NOMO-1 treated with DMSO at 0.1 percent for 48 hours (cell line): ENCODE measurements around the gene FAM219A.

Experiments used
- DNase-seq: peaks from one replicate; lab custom pipeline; 2025; ENCODE audit not compliant: unreplicated experiment; lab: John Stamatoyannopoulos, UW

Gene FAM219A

DNA sequence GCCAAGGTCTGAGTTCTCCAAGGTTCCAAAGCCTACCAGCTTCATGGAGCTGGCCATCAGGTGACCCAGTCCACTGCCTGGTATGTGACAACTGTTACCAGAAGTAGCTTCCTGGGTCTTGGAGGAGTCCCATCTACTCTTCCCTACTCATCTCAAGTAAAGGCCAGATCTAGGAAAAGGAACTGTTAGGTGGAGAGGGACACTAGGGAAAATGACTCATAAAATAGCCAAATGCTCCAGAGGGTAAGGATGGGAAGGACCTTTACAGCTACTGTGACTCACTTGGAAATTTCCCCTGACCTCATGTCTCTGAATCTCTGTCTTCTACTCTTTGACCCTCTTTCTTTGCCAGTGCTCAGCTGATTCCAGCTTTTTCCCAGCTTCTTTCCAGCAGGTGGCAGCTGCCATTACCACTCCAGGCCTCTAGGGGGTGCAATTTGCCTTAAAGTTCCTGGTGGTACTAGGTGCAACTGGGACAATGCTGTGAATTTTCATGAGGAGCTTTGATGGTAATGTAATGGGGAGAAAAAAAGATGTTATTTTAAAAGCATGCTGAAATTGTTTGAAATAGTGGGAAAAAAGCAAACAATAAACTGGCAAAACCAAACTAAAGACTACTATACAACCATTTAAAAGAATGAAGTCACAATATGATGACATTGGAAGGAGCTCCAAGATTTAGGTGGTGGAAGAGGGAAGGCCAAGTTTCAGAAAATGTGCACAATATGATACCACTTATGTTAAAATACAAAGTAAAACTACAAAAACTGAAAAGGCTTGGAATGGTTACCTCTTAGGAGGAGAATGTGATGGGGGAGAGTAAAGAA, 54.6 kb downstream of the FAM219A start:
- peak; percentile 37 for DNase-seq

DNA sequence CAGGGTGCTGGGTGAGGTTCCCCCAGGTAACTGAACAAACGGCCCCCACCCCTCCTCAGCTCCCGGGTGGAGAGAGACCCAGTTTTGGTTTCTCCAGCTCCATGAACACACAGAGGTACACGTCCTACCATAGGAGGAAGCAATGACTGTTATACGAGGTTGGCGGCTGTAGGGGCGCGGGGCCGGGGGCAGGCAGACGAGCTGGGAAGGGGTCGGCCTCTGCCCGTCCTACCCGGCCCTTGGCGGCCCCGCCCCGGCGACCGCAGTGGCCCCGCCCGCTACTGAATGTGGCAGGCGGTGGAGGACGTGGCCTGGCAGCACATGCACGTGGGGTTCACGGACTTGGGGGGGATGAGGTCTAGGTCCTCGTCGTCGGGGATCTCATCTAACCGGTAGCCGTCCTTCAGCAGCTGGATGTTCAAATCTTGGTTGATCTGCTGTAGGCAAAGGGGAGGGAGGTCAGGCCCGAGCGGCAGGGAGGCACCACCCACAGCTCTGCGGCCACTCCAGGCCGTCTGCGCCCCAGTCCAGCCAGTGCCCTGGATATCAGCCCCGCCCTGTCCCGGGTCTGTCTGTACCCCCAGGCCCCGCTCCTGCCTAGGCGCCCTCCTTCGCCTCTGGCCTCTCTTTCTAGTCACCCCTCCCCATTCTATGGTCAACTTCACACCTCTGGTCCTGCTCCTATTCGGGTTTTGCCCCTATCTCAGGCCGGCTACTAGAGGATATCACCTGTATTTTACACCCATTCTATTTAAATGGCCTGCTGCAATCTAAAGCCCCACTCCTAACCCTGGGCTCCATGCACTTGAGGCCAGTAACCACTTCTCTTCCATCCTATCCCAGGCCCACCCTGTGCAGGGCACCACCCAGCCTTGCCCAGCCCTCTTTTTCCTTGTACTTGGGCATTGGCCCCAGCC, 57.4 kb downstream of the FAM219A start:
- DNase-seq = no peak

DNA sequence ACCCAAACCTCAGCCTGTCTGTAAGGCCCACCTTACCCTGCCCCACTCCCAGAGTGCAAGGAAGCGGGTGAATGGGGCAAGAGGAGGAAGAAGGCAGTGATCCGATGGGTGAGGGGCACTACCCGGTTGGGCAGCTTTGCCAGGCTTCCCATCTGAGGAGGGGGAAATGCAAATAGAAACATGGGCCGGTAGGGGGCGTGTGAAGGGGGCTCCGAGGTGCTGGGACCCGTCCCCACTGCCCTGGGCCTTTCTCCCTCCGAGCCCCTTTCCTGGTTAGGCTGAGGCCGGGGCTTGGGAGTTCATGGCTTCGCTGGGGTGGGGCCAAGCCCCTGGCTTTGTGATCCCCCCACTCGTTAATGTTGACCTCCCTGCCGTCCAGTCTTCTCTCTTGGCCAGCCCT, 58.1 kb downstream of the FAM219A start:
- DNase-seq = no peak

- no peak for DNase-seq
Measured at GRCh38 chr9:34399729-34400128, 58.6 kb downstream of the FAM219A start.

- no peak for DNase-seq
Measured at GRCh38 chr9:34398875-34399274, 59.5 kb downstream of the FAM219A start.

DNA sequence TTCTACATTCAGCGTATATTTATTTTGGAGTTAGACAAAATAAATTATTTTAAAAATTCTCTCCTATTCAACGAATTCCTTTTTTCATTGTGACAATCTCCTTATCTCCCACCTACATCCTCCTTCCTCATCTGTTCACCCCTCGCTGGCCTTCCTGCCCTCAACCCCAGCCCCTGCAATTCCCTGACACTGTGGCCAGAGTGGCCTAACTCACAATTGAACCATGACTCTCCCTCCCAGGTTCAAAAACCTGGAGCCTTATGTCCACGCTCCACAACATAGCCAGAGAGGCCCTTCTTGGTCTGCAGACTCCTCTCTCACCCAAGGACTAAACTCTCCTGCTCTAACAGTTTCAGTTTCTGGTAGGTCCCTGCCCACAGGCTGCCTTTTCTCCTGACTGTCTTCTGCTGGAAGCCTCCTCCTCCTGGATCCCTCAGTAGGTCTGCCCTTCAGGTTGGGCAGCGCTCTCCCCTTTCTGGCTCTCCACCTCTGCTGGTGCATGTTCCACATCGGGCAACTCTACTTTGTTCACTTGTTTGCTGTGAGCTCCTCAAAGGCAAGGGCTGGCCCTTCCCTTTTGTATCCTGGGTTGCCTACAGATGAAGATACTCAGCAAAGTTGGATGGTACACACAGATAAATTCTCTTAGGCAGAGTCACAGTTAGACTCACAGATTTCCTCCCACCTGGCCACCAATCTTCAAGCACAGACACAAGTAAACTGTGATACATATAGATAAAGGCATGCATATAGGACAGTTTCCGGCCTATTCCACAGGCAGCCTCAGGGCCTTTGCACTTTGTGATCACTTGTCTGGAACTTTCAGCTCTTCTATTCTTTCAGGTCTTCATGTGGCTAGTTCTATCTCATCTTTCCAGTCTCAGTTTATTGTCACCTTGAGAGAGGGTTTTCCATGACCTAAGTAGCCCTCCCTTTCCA, 61.8 kb downstream of the FAM219A start:
- no peak for DNase-seq

- no peak for DNase-seq
Measured at GRCh38 chr9:34392511-34392910, 65.9 kb downstream of the FAM219A start.

DNA sequence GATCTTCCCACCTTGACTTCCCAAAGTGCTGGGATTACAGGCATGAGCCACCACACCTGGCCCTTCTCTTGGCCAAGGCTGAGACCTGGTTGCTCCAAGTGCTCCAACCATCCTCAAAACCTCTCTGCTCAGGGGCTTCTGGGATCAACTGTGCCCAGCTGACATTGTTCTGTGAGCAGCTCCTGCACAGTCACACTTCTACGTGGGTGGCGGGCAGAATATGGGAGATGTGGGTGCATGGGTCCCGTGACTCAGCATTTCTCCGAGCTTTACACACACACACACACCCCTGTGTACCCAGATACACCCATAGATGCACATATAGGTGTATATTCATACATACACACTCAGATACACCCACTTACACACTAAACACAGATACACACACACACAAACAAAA, 71.1 kb downstream of the FAM219A start:
- DNase-seq = no peak

DNA sequence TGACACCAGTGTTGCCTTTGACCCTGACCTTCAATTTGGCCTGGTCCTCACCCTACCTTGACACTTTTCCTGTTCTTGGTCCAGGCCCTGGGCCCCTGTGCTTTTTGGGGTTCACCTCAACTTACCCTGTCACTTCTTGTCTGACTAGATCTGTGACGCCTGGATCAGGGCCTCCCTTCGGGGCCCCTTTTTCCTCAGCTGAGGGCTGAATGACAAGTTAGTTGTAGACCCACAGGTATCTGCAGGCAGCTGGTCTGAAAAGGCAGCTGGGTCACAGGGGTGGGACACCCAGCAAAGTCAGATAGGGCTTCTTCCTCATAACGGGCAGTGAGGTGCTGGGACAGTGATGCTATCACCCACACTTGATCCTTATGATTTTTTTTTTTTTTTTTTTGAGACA, 71.7 kb downstream of the FAM219A start:
- DNase-seq = no peak

- no peak for DNase-seq
Measured at GRCh38 chr9:34385561-34386230, 72.7 kb downstream of the FAM219A start.

DNA sequence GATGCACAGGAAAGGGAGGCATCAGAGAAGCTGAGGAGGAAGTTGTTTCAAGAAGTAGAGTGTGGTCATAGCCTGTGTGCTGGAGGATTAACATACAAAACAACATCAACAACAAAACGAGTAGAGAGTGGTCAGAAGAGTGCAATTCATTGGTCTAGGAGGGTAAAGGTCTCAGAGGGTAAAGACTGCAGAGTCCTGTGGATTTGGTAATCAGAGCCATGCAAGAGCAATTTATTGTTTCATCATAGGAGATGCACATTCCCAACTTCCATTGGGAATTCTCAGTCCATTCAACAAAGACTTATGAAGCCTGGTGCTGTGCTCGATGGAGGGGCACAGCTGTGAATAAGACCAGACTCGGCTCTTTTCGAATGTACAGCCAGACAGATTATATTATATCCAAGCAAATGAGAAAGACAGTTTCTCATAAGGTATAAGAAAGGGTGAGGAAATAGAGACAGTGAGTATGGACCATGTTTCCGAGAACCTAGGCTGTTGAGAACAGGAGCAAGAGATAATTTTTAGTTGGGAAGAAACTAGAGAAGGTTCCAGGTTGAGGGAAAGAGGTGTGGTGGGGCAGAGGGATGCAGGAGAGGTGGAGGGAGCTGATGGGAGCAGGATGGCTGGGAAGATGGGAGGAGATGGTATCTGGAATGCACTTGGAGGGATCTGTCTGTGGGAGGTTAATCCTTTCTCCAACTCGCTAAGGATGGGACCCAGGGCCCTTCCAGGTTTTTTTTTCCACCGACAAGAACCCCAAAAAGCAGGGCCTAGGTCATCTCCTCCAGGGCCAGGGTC, 73.8 kb downstream of the FAM219A start:
- peak; percentile 9 for DNase-seq

DNA sequence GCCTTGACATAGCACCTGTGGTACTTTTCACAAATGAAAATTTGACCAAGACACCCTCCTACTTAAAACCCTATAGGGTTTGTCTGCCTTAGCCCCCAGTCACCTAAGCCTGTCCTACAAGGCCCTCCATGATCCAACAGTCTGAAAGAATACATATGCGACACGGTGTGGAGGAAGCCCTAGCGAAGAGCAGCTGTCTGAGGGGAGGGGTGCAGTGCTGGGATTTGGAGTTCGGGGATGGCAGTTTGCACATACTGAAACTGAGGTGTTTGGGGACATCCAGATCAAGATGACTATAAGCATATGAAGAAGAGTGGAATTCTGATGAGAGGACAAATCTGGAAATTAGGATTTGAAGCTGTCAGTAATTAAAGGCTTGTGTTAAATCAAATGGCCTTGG, 74.5 kb downstream of the FAM219A start:
- DNase-seq = no peak

DNA sequence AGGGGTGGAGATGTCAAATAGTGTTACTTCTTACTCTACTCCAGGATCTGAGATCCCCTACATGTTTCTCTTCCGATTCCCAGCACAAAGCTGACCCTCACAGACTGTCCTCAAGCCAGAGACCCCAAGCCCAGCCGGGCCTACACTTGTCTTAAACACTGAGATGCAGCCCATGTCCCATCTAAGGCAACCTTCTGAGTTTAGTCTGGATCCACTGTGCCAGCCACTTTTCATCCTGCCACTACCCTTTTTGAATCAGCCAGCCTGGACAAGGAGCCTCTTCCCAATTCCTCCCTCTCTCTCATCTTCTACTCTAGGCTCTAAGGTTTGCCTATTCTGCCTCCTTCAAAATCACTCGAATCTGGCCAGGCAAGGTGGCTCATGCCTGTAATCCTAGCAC, 75.5 kb downstream of the FAM219A start:
- DNase-seq = no peak

- DNase-seq = no peak
Measured at GRCh38 chr9:34382054-34382453, 76.3 kb downstream of the FAM219A start.

DNA sequence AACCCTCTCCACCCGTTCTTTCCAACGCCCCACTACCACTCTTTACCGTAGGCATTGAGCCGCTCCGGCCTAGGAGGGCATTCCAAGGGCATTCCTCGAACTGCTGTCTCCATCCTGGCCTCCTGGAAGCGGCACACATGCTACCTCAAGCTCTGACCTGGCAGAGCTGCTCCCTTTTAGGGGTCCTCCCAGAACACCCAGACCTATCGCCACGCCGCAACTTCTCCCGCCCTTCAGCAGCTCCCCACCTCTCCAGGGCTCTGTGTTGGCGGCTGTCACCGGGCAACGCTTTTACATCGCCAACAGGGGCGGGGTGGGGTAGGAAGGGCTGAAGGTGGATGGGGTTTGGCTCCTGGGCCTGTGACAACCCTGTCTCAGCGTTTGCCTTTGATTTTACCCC, 77.0 kb downstream of the FAM219A start:
- no peak for DNase-seq

- peak; percentile 83 for DNase-seq
Measured at GRCh38 chr9:34380511-34381315, 77.7 kb downstream of the FAM219A start.

DNA sequence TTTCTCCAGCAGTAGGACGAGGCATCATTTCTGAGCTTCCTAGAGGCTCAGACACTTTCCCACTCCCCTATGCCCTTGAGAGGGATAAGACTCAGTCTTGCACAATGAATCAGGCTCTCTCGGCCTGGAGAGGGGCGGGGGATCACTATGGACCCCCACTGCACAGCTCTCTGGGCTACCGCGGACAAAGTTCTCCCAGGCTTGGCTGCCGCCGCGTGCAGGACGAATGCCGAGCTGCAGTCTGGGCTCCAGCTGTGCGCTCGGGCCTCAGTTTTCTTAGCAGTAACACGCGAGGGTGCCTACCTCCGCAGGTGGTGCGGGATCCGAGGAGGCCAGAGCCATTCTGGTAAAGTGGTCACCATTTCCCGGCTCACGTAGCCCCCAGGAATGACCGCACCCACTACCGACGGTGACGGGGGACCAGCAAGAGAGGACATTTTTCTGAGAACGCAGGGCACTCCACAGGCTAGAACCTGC, 78.3 kb downstream of the FAM219A start:
- no peak for DNase-seq

DNA sequence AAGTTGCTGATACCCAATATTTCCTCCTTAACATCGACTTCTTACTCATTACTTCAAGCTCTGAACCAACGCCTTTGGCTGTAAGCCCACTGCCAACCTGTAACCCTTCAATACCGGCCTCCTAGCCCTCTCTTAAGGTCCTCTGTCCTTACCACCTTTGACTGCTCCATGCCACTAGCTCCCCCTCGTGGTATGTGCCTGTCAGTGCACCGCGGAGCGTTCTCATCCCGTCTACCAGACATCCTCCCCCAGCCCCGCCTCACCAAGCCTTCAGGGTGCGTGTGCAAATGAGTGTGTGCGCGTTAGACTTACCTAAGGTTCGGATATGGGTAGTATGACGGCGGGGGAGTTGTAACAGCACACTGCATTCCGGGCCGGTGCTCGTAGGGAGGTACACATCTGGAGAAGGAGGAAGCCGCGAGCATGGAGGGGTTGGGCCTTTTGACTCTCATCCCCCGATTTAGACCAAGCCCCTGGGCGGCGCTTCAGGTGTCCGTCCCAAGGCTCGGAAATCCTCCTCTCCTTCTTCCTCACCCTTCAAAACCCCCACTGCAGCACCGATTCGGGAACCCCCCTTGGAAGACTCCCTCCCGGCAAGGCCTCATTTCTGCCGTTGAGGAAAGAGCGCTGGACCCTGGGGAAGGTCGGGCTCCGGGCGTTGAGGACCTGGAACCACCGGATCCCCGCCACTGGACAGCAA, 78.9 kb downstream of the FAM219A start:
- peak; percentile 92 for DNase-seq
